Neural cell (in vitro differentiated cells): ENCODE results near the gene FOXF1. TPM values are rescaled to one million over a fixed set of nuclear protein-coding genes. Genes with fewer than 3 reads are reported as not detected.

Experiments used
- H2AFZ ChIP-seq: fragments of 200-600, 300-800 bp; sonication (generic), shearing (Covaris generic); 2 replicates; pipeline ENCODE4 v1.6.0; 2014; ENCODE audit warnings: low read depth, mild to moderate bottlenecking, antibody characterized with exemption, low read length, moderate library complexity
- H3F3A ChIP-seq: fragments of 200-600 bp; shearing (Covaris generic); 2 replicates; pipeline ENCODE4 v1.6.1; 2016; ENCODE audit warnings: mild to moderate bottlenecking, moderate library complexity, mixed read lengths, antibody characterized with exemption, low read length; ENCODE audit not compliant: insufficient read depth, poor library complexity, severe bottlenecking
- H3K27ac ChIP-seq: fragments of 200-600, 300-800 bp; sonication (generic), shearing (Covaris generic); 2 replicates; pipeline ENCODE4 v1.5.1; 2014; ENCODE audit warnings: mild to moderate bottlenecking, low read length, moderate library complexity
- H3K27me3 ChIP-seq: fragments of 300-800, 200-600 bp; sonication (generic), shearing (Covaris generic); 2 replicates; pipeline ENCODE4 v1.6.0; 2014; ENCODE audit warnings: mild to moderate bottlenecking, low read depth, low read length, moderate library complexity; ENCODE audit not compliant: insufficient read depth
- H3K36me3 ChIP-seq: fragments of 300-800, 200-600 bp; sonication (generic), shearing (Covaris generic); 2 replicates; pipeline ENCODE4 v1.5.1; 2014; ENCODE audit warnings: mild to moderate bottlenecking, antibody characterized with exemption, low read length, moderate library complexity; ENCODE audit not compliant: insufficient read depth
- H3K4me2 ChIP-seq: fragments of 300-800, 200-600 bp; sonication (generic), shearing (Covaris generic); 2 replicates; pipeline ENCODE4 v1.6.0; 2014; ENCODE audit warnings: mild to moderate bottlenecking, low read length
- H3K4me3 ChIP-seq: fragments of 300-800, 200-600 bp; sonication (generic), shearing (Covaris generic); 2 replicates; pipeline ENCODE4 v1.5.1; 2014; ENCODE audit warnings: mild to moderate bottlenecking, low read length, moderate library complexity
- H3K79me2 ChIP-seq: fragments of 200-600 bp; shearing (Covaris generic); replicated peaks from 2 replicates; pipeline ENCODE4 v1.6.0; 2014; ENCODE audit warnings: mild to moderate bottlenecking, low read length, moderate library complexity; ENCODE audit not compliant: insufficient read depth
- H3K9ac ChIP-seq: fragments of 300-800, 200-600 bp; sonication (generic), shearing (Covaris generic); 2 replicates; pipeline ENCODE4 v1.6.1; 2016; ENCODE audit warnings: mild to moderate bottlenecking, low read length, mixed read lengths
- H3K9me2 ChIP-seq: fragments of 200-600 bp; shearing (Covaris generic); 2 replicates; pipeline ENCODE4 v1.6.1; 2016; ENCODE audit warnings: mild to moderate bottlenecking, low read length, mixed read lengths; ENCODE audit not compliant: insufficient read depth
- H3K9me3 ChIP-seq: fragments of 200-600, 300-800 bp; sonication (generic), shearing (Covaris generic); 2 replicates; pipeline ENCODE4 v1.6.1; 2016; ENCODE audit warnings: mild to moderate bottlenecking, mixed run types, low read length, moderate library complexity, mixed read lengths
- H4K20me1 ChIP-seq: fragments of 200-600 bp; shearing (Covaris generic); 2 replicates; pipeline ENCODE4 v1.6.1; 2016; ENCODE audit warnings: mild to moderate bottlenecking, mixed run types; ENCODE audit not compliant: insufficient read depth
- EP300 ChIP-seq: fragments of 450-650 bp; conservative IDR thresholded peaks from 2 replicates; pipeline ENCODE4 v1.6.1; 2014; ENCODE audit warnings: antibody characterized with exemption, mild to moderate bottlenecking, moderate library complexity; ENCODE audit not compliant: poor library complexity, severe bottlenecking
- EZH2 ChIP-seq: fragments of 200-600, 300-800 bp; shearing (Covaris generic), sonication (generic); IDR thresholded peaks from 2 replicates; pipeline ENCODE4 v1.6.1; 2014; ENCODE audit warnings: antibody characterized with exemption, low read length, borderline replicate concordance, mild to moderate bottlenecking; ENCODE audit not compliant: insufficient read depth, poor library complexity, severe bottlenecking
- MXI1 ChIP-seq: fragments of 450-650 bp; conservative IDR thresholded peaks from 2 replicates; pipeline ENCODE4 v1.6.1; 2014; ENCODE audit warnings: antibody characterized with exemption, mild to moderate bottlenecking; ENCODE audit not compliant: poor library complexity, severe bottlenecking
- POLR2AphosphoS5 ChIP-seq: IDR thresholded peaks from 2 replicates; pipeline ENCODE4 v1.6.1; 2012
- RAD21 ChIP-seq: fragments of 450-650 bp; conservative IDR thresholded peaks from 2 replicates; pipeline ENCODE4 v1.6.1; 2014; ENCODE audit warnings: antibody characterized with exemption, mild to moderate bottlenecking, moderate library complexity
- REST ChIP-seq: IDR thresholded peaks from 2 replicates; pipeline ENCODE4 v1.6.1; 2012; ENCODE audit warnings: borderline replicate concordance
- SMC3 ChIP-seq: fragments of 450-650 bp; conservative IDR thresholded peaks from 2 replicates; pipeline ENCODE4 v1.6.1; 2014; ENCODE audit warnings: antibody characterized with exemption, mild to moderate bottlenecking, moderate library complexity; ENCODE audit not compliant: poor library complexity
- TAF1 ChIP-seq: IDR thresholded peaks from 2 replicates; pipeline ENCODE4 v1.6.1; 2012; ENCODE audit warnings: low read depth
- polyA plus RNA-seq: library from polyadenylated mRNA; depleted of rRNA; stranded (reverse); fragments of >200 nt; gene quantifications from 2 replicates; pipeline ENCODE4 v1.2.3, GENCODE V29; 2014
- TF ChIP-seq, protein P1 (sequence below): fragments of 450-650 bp; IDR thresholded peaks from 2 replicates; pipeline ENCODE4 v1.5.1; 2014; ENCODE audit warnings: antibody characterized with exemption, mild to moderate bottlenecking, moderate library complexity; ENCODE audit not compliant: poor library complexity, severe bottlenecking

Gene FOXF1
- polyA plus RNA-seq, 1 donor from 2014 or later, result not detected

- H3K4me2 ChIP-seq, result no peak overlapping the region
- no peaks in the 10 kb centered on the region for H3K79me2 ChIP-seq
- H3K9ac ChIP-seq, result no peak overlapping the region
- H3K9me3 ChIP-seq, result no peaks in the 10 kb centered on the region
- TF ChIP-seq MXI1, result no peak
- H3K27ac ChIP-seq, result no peak overlapping the region
- no peaks in the 10 kb centered on the region for H3K36me3 ChIP-seq
- H3K27me3 ChIP-seq, result no peaks in the 10 kb centered on the region
- H3F3A ChIP-seq, result no peaks in the 10 kb centered on the region
- no peak overlapping the region for H2AFZ ChIP-seq
- H4K20me1 ChIP-seq, result no peaks in the 10 kb centered on the region
- H3K4me3 ChIP-seq, result no peak overlapping the region
- no peaks in the 10 kb centered on the region for H3K9me2 ChIP-seq
Observed at GRCh38 chr16:86530251-86531190, 20.2 kb downstream of the FOXF1 start.

DNA sequence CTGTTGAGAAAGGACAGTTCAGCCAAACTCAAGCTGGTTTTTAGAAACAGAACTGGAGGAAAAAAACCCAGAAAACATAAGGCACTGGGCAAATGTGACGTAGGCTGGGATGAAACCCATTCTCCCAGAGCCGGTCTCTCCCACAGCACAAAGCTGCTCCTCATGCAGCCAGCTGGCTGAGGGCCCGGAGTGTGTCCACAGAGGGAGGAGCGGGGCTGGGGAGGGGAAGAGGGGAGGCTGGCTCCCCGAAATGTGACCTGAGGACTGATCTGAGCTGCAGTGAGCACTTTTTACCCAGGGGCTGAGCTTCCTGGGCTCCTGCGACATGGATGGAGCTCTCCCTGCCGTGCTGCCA, 20.8 kb downstream of the FOXF1 start:
- Histone ChIP-seq H3K9me2 (no peaks in the 10 kb centered on the region), H3K79me2 (no peaks in the 10 kb centered on the region), H4K20me1 (no peaks in the 10 kb centered on the region), H3K27ac (no peak overlapping the region), H3K36me3 (no peaks in the 10 kb centered on the region), H3K4me3 (no peak overlapping the region), H3F3A (no peaks in the 10 kb centered on the region), H3K4me2 (no peak overlapping the region), H3K9me3 (no peaks in the 10 kb centered on the region), H3K27me3 (no peaks in the 10 kb centered on the region), H2AFZ (no peak overlapping the region), H3K9ac (no peak overlapping the region)
- no peak for TF ChIP-seq EZH2
- no peak for TF ChIP-seq TAF1
- no peak for TF ChIP-seq RAD21
- TF ChIP-seq POLR2AphosphoS5, result no peak
- TF ChIP-seq EP300, result no peak
- no peak for TF ChIP-seq REST
- no peak for TF ChIP-seq MXI1
- no peak for TF ChIP-seq SMC3
- TF ChIP-seq, protein P1, sequence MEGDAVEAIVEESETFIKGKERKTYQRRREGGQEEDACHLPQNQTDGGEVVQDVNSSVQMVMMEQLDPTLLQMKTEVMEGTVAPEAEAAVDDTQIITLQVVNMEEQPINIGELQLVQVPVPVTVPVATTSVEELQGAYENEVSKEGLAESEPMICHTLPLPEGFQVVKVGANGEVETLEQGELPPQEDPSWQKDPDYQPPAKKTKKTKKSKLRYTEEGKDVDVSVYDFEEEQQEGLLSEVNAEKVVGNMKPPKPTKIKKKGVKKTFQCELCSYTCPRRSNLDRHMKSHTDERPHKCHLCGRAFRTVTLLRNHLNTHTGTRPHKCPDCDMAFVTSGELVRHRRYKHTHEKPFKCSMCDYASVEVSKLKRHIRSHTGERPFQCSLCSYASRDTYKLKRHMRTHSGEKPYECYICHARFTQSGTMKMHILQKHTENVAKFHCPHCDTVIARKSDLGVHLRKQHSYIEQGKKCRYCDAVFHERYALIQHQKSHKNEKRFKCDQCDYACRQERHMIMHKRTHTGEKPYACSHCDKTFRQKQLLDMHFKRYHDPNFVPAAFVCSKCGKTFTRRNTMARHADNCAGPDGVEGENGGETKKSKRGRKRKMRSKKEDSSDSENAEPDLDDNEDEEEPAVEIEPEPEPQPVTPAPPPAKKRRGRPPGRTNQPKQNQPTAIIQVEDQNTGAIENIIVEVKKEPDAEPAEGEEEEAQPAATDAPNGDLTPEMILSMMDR, result no peak
